HEK293 (cell line): ENCODE data around the gene SLC2A9.

Experiments used
- KLF10 ChIP-seq: fragments of 450-650 bp; IDR thresholded peaks from 2 replicates; pipeline ENCODE4 v1.5.1; 2018; ENCODE audit warnings: missing biosample characterization, mild to moderate bottlenecking, missing genetic modification characterization
- KLF16 ChIP-seq: fragments of 450-650 bp; formaldehyde crosslinking; IDR thresholded peaks from 2 replicates; pipeline ENCODE4 v1.5.1; 2017; ENCODE audit warnings: missing biosample characterization, missing genetic modification characterization
- OSR2 ChIP-seq: fragments of 450-650 bp; formaldehyde crosslinking; IDR thresholded peaks from 2 replicates; pipeline ENCODE4 v1.5.1; 2016; ENCODE audit warnings: missing biosample characterization, missing genetic modification characterization
- ZNF138 ChIP-seq: fragments of 450-650 bp; formaldehyde crosslinking; IDR thresholded peaks from 2 replicates; pipeline ENCODE4 v1.5.1; 2016; ENCODE audit warnings: missing biosample characterization, missing genetic modification characterization, borderline replicate concordance
- ZNF146 ChIP-seq: fragments of 450-650 bp; formaldehyde crosslinking; IDR thresholded peaks from 2 replicates; pipeline ENCODE4 v1.5.1; 2016; ENCODE audit warnings: missing biosample characterization, missing genetic modification characterization
- ZNF266 ChIP-seq: fragments of 450-650 bp; formaldehyde crosslinking; IDR thresholded peaks from 2 replicates; pipeline ENCODE4 v1.5.1; 2016; ENCODE audit warnings: missing biosample characterization, missing genetic modification characterization, low read depth
- TF ChIP-seq, protein P1 (sequence below): fragments of 450-650 bp; formaldehyde crosslinking; IDR thresholded peaks from 2 replicates; pipeline ENCODE4 v1.5.1; 2016; ENCODE audit warnings: missing biosample characterization, missing genetic modification characterization

DNA sequence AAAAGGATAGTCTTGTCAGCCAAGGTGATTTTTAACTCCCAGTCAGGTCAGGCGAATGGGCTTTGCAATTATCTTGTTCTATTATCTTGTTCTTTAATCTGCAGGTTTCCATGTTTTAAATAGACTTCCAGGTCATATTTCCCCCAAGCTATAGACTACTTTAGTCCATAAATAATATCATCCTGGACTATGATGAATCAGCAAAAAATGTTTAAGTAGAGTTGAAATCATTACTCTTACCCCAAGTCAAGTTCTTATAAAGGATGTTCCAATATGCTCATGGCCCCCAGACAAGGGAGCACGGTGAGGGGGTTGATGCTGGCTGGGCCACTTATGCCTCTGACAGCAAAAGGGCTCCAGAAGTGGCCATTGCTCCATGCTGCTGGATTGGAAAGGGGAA lies 75.1 kb downstream of the SLC2A9 start:
- TF ChIP-seq ZNF146 (tag by site-specific recombination) (no peak), ZNF266 (tag by site-specific recombination) (no peak), KLF16 (tag by site-specific recombination) (no peak), OSR2 (no peak), KLF10 (tag by site-specific recombination) (no peak), ZNF138 (no peak)
- TF ChIP-seq, protein P1, sequence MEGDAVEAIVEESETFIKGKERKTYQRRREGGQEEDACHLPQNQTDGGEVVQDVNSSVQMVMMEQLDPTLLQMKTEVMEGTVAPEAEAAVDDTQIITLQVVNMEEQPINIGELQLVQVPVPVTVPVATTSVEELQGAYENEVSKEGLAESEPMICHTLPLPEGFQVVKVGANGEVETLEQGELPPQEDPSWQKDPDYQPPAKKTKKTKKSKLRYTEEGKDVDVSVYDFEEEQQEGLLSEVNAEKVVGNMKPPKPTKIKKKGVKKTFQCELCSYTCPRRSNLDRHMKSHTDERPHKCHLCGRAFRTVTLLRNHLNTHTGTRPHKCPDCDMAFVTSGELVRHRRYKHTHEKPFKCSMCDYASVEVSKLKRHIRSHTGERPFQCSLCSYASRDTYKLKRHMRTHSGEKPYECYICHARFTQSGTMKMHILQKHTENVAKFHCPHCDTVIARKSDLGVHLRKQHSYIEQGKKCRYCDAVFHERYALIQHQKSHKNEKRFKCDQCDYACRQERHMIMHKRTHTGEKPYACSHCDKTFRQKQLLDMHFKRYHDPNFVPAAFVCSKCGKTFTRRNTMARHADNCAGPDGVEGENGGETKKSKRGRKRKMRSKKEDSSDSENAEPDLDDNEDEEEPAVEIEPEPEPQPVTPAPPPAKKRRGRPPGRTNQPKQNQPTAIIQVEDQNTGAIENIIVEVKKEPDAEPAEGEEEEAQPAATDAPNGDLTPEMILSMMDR (tag by site-specific recombination): no peak
